ENCODE results near the gene SLC22A7.

GRCh38 chr6:43347021-43347420 is 49.0 kb downstream of the SLC22A7 start:
- TF ChIP-seq, protein P1, sequence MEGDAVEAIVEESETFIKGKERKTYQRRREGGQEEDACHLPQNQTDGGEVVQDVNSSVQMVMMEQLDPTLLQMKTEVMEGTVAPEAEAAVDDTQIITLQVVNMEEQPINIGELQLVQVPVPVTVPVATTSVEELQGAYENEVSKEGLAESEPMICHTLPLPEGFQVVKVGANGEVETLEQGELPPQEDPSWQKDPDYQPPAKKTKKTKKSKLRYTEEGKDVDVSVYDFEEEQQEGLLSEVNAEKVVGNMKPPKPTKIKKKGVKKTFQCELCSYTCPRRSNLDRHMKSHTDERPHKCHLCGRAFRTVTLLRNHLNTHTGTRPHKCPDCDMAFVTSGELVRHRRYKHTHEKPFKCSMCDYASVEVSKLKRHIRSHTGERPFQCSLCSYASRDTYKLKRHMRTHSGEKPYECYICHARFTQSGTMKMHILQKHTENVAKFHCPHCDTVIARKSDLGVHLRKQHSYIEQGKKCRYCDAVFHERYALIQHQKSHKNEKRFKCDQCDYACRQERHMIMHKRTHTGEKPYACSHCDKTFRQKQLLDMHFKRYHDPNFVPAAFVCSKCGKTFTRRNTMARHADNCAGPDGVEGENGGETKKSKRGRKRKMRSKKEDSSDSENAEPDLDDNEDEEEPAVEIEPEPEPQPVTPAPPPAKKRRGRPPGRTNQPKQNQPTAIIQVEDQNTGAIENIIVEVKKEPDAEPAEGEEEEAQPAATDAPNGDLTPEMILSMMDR (IDR thresholded peaks at IDR 0.05): no peak
- no peak for TF ChIP-seq POLR2A (IDR thresholded peaks at IDR 0.05)
- TF ChIP-seq EP300 (IDR thresholded peaks at IDR 0.05): no peak
